NB4 (cell line): Measurements from ENCODE around the gene FMN2.

ENCODE experiments used
- CTCF ChIP-seq: IDR thresholded peaks from one replicate; pipeline ENCODE4 v1.5.1; 2012; ENCODE audit warnings: low read depth, low read length
- MAX ChIP-seq: IDR thresholded peaks from 2 replicates; pipeline ENCODE4 v1.6.1; 2011; ENCODE audit warnings: low read depth, low read length
- POLR2A ChIP-seq: IDR thresholded peaks from 2 replicates; pipeline ENCODE4 v1.6.1; 2011; ENCODE audit warnings: mild to moderate bottlenecking; ENCODE audit not compliant: insufficient read length; ENCODE audit errors: extremely low read depth

DNA sequence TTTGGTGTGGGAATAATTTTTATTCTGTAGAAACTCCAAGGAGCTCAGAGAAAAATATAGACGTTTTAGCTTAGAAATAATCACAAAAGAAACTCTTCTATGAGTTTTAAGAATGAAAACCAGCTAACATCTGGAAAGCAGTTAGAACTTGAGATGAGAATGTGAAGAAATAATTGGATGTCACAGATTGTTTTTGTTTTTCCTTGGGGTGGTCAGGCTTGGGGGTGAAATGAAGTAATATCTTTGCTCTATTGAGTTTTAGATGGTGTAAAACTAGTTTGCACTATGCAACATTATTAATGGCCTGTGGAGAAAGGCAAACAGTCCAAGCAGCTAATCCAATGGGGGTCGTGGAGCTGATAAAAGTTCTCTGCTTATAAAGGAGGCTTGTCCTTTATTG lies 101.2 kb downstream of the FMN2 start:
- TF ChIP-seq CTCF (no peak), MAX (no peak), POLR2A (no peak)
